ENCODE data around the gene CD164.

- TF ChIP-seq YY1 (IDR thresholded peaks at IDR 0.05; ENCODE audit: insufficient read depth, insufficient read length) (no peak), ZNF274 (IDR thresholded peaks at IDR 0.05; ENCODE audit: low read depth, low read length) (no peak), SUZ12 (IDR thresholded peaks at IDR 0.05; ENCODE audit: extremely low read depth, insufficient read depth, insufficient read length) (no peak)
These were observed 7.5 kb upstream of the CD164 start for GRCh38 chr6:109389650-109390274.

All from NT2/D1 (cell line).